Islet precursor cell (in vitro differentiated cells): Measurements from ENCODE around the gene ELP4.

Experiments
- DNase-seq: peaks from one replicate; pipeline ENCODE4 v3.0.0-alpha.2; 2018

ELP4 gene

GRCh38 chr11:31815711-31816467 is 306.3 kb downstream of the ELP4 start:
- peak; percentile 54 for DNase-seq

- DNase-seq = peak; percentile 54
Measured at GRCh38 chr11:31816468-31817053, 307.0 kb downstream of the ELP4 start.

GRCh38 chr11:31817054-31817620 is 307.6 kb downstream of the ELP4 start:
- DNase-seq = peak; percentile 47

- DNase-seq = peak; percentile 60
Measured at GRCh38 chr11:31817621-31818424, 308.3 kb downstream of the ELP4 start.

- DNase-seq = no peak
Measured at GRCh38 chr11:31818425-31818755, 308.8 kb downstream of the ELP4 start.

GRCh38 chr11:31818874-31819331 is 309.3 kb downstream of the ELP4 start:
- no peak for DNase-seq

GRCh38 chr11:31819621-31820437 is 310.3 kb downstream of the ELP4 start:
- DNase-seq = no peak

- DNase-seq = peak; percentile 74
Measured at GRCh38 chr11:31820438-31820818, 310.9 kb downstream of the ELP4 start.

GRCh38 chr11:31821235-31821764 is 311.7 kb downstream of the ELP4 start:
- no peak for DNase-seq

GRCh38 chr11:31821766-31822165 is 312.2 kb downstream of the ELP4 start:
- DNase-seq = no peak

- DNase-seq = no peak
Measured at GRCh38 chr11:31822175-31822926, 312.8 kb downstream of the ELP4 start.

- DNase-seq = no peak
Measured at GRCh38 chr11:31822927-31823643, 313.5 kb downstream of the ELP4 start.

- no peak for DNase-seq
Measured at GRCh38 chr11:31823644-31824331, 314.2 kb downstream of the ELP4 start.

GRCh38 chr11:31824332-31824878 is 314.8 kb downstream of the ELP4 start:
- no peak for DNase-seq

GRCh38 chr11:31824879-31825837 is 315.6 kb downstream of the ELP4 start:
- no peak for DNase-seq

GRCh38 chr11:31825838-31826484 is 316.4 kb downstream of the ELP4 start:
- DNase-seq = no peak

GRCh38 chr11:31826536-31827438 is 317.2 kb downstream of the ELP4 start:
- DNase-seq = no peak
